ENCODE data around the gene GOLGA6L26. TPM values are rescaled to one million over a fixed set of nuclear protein-coding genes. Genes with fewer than 3 reads are reported as not detected.

The GOLGA6L26 gene
- polyA plus RNA-seq, 4 donors, result not detected

Other genes with a start within 250 kb of the GOLGA6L26 start
- not detected for gene GOLGA6L1, start 197.4 kb downstream of the GOLGA6L26 start, polyA plus RNA-seq (ENCODE audit: insufficient read length in 4 of 4)
- 1 to 10 TPM in 2 of 4 donors, under 1 TPM in 2; 0.79 to 1.3 (median 1.0) TPM for gene GOLGA8S, start 20.6 kb upstream of the GOLGA6L26 start, polyA plus RNA-seq (ENCODE audit: insufficient read length in 4 of 4)
- gene GOLGA6L2, start 113.0 kb upstream of the GOLGA6L26 start, polyA plus RNA-seq (ENCODE audit: insufficient read length in 4 of 4), result under 1 TPM in 1 of 4 donors, not detected in 3; 0.03 TPM
- gene MKRN3, start 231.5 kb upstream of the GOLGA6L26 start, polyA plus RNA-seq (ENCODE audit: insufficient read length in 4 of 4), result 1 to 10 TPM in 3 of 4 donors, under 1 TPM in 1; 0.26 to 2.2 (median 1.3) TPM

Data from right renal pelvis (tissue), 4 donors.